Measurements from ENCODE around the gene GPATCH8. TPM values are rescaled to one million over a fixed set of nuclear protein-coding genes. Genes with fewer than 3 reads are reported as not detected.
"Not testable (repeated sequence)": the region's sequence is repeated elsewhere in the genome, so short reads cannot be mapped to it uniquely, and the experiment has no call there.

The GPATCH8 gene
- total RNA-seq, 1 donor from 2014 or later = 64.5 TPM

DNA sequence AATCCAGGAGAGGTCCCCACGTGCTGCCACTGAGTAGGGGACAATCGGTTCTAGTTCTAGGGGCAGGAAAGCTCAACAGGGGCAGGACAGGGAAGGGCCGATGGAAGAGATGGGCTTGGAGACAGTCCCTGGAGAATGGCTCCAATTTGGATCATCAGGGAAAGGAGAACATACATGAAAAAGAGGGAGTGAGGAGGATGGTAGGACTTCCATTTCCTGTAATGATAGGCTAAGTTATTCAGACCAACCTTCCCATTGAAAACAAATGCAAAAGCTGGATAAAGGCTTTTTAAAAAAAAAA lies 20.4 kb upstream of the GPATCH8 start:
- peaks cover 7% of the 10 kb centered on the region for H3K27me3 Mint-ChIP-seq
- TF ChIP-seq, protein P1, sequence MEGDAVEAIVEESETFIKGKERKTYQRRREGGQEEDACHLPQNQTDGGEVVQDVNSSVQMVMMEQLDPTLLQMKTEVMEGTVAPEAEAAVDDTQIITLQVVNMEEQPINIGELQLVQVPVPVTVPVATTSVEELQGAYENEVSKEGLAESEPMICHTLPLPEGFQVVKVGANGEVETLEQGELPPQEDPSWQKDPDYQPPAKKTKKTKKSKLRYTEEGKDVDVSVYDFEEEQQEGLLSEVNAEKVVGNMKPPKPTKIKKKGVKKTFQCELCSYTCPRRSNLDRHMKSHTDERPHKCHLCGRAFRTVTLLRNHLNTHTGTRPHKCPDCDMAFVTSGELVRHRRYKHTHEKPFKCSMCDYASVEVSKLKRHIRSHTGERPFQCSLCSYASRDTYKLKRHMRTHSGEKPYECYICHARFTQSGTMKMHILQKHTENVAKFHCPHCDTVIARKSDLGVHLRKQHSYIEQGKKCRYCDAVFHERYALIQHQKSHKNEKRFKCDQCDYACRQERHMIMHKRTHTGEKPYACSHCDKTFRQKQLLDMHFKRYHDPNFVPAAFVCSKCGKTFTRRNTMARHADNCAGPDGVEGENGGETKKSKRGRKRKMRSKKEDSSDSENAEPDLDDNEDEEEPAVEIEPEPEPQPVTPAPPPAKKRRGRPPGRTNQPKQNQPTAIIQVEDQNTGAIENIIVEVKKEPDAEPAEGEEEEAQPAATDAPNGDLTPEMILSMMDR (IDR thresholded peaks at IDR 0.05) = no peak
- H3K4me1 Mint-ChIP-seq = no peaks in the 10 kb centered on the region
- ATAC-seq (ENCODE audit: low read depth) (no peak), DNase-seq (no peak)
- no peaks in the 10 kb centered on the region for H3K36me3 Mint-ChIP-seq (ENCODE audit: low read depth)
- intact Hi-C loops (cut with micrococcal nuclease) = no loop called here
- ChIA-PET POLR2A (no interaction called here), CTCF (interaction anchor here (0.6 to 1.3 kb wide), 8 partner anchors 10 to 319 kb away, joined by 3 read pairs; no protein-coding TSS in a partner anchor)
- H3K27ac Mint-ChIP-seq = no peak overlapping the region
- no peak overlapping the region for H3K4me3 Mint-ChIP-seq
- peaks cover 6% of the 10 kb centered on the region for H3K9me3 Mint-ChIP-seq

DNA sequence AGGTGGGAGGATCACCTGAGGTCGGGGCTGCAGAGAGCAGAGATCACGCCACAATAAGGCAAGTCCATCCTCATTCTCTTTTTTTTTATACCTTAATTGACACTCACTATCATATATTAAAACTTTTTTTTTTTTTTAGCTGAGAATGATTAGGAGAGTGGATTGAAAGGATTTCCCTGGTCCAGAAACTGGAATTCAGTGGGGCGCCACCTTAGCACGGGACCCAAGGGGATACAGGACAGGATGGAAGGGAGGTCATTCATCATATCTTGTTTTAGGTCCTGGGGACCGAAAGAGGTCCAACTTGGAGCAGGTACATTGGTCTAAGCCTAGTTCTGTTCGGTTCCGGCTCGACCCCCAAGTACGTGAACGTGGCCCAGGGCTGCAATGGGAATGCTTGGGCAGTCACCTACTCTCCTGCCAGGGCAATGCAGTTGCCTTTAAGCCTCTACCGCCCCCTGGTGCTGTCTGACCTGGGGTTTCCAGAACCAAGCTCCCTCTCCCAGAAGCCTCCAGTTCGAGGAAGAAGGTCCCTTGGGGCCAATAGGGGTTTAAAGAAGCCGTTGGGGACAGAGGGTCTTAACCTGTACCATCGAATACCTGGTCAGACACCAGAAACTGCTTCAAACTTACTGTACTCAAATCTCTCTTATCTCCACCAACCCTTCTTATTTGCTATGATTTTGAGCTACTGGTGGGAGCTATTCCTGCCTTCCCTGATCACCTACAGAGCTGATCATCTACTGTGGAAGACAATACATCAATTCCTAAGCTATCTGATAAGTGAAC lies 19.9 kb upstream of the GPATCH8 start:
- CTCF ChIA-PET = interaction anchor here (0.6 to 1.3 kb wide), 10 partner anchors 11 to 319 kb away, joined by 3 read pairs; no protein-coding TSS in a partner anchor
- Mint-ChIP-seq H3K36me3 (ENCODE audit: low read depth) (no peaks in the 10 kb centered on the region), H3K4me3 (no peak overlapping the region), H3K9me3 (peaks cover 6% of the 10 kb centered on the region), H3K4me1 (no peaks in the 10 kb centered on the region), H3K27me3 (peaks cover 7% of the 10 kb centered on the region), H3K27ac (no peak overlapping the region)
- TF ChIP-seq, protein P1 (IDR thresholded peaks at IDR 0.05) = no peak
- POLR2A ChIA-PET = no interaction called here
- ATAC-seq (ENCODE audit: low read depth) (no peak), DNase-seq (no peak)
- intact Hi-C loops (cut with micrococcal nuclease) = no loop called here

DNA sequence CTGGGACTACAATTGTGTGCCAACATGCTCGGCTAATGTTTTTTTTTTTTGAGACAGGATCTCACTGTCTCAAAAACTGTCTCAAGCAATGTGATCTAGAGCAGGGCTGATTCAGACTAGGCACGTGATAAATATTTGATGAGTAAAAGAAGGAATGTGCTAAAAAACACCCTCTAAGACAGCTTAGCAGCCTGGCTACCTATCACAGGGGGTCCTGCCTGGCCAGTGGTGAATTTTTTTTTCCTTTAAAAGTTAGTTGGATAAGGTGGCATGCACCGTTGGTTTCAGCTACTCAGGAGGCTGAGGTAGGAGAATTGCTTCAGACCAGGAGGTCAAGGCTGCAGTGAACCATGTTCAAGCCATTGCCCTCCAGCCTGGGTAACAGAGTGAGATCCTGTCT lies 14.8 kb upstream of the GPATCH8 start:
- H3K27ac Mint-ChIP-seq = no peak overlapping the region
- TF ChIP-seq, protein P1 (IDR thresholded peaks at IDR 0.05) = no peak
- ChIA-PET CTCF (no interaction called here), POLR2A (no interaction called here)
- no peak for ATAC-seq (ENCODE audit: low read depth)
- no peaks in the 10 kb centered on the region for H3K36me3 Mint-ChIP-seq (ENCODE audit: low read depth)
- intact Hi-C loops (cut with micrococcal nuclease) = no loop called here
- no peak for DNase-seq
- peaks cover 17% of the 10 kb centered on the region for H3K27me3 Mint-ChIP-seq
- H3K9me3 Mint-ChIP-seq = no peaks in the 10 kb centered on the region
- H3K4me3 Mint-ChIP-seq = no peak overlapping the region
- no peaks in the 10 kb centered on the region for H3K4me1 Mint-ChIP-seq

DNA sequence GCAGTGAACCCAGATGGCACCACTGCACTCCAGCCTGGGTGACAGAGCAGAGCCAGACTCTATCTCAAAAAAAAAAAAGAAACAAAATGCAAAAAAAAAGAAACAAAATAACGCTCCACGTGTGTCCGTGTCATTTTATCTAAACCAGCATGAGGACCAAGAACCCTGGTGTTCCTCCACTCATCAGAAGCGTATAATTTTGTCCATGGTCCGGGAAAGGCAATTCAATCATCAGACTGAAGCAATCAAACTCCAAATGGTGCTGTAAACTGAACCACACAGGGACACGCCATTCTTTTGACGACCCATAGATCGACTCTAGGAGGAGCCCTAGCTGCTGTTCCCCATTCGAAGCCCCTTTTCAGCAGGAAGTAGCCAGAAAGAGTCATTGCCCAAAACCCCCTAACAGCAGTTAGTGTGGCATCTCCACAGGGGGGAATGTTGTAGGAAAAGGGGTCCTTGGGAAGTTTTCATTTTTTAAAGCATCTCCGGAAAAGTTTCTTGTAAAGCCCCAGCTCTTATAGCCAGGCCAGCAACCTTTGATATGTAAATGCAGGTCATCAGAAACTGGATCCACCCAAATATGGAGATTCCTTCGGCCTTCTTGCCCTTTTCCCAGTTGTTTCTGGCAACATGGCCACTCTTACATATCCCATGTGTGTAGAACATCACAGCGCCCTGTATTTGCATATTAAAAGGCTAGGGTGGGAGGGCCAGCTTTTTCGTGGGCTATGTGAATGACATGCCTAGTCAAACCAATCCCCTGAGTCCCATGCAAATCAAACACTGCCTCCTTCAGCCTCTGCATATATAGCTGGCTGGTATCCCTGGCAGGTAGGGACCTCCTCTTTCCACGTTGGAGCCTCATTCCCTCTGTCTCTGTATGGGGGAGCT lies 8.3 kb upstream of the GPATCH8 start:
- H3K36me3 Mint-ChIP-seq (ENCODE audit: low read depth); H3K4me1 Mint-ChIP-seq; H3K27ac Mint-ChIP-seq; intact Hi-C loops (cut with micrococcal nuclease); H3K4me3 Mint-ChIP-seq; H3K9me3 Mint-ChIP-seq; DNase-seq: not testable (repeated sequence)
- peaks cover 10% of the 10 kb centered on the region for H3K27me3 Mint-ChIP-seq
- POLR2A ChIA-PET = interaction anchor here (1.3 kb wide), 1 partner anchor 8 kb away, joined by 6 read pairs; the partner anchor contains the start of gene GPATCH8
- ATAC-seq (ENCODE audit: low read depth) = peak; percentile 45
- CTCF ChIA-PET = interaction anchor here (0.6 kb wide), 1 partner anchor 21 kb away, joined by 9 read pairs; no protein-coding TSS in a partner anchor

DNA sequence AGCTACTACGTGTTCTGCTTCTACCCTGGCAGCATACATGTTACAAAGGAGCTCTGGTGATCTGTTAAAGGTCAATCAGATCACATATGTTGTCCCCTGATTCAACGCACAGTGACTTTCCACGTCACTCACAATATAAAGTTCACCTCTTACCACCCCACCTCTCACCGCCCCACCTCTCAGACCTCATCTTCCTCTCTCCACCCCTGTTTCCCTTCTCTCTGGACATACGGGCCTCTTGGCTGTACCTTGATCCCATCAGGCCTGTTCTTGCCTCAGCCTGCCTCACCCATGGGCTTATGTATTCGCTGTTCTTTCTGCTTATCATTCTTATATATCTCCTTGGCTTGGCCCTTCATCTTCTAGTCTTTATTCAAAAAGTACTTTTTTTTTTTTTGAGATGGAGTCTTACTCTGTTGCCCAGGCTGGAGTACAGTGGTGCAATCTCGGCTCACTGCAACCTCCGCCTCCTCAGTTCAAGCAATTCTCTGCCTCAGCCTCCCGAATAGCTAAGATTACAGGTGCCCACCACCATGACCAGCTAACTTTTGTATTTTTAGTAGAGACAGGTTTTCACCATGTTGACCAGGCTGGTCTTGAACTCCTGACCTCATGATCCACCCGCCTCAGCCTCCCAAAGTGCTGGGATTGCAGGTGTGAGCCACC lies 3.9 kb upstream of the GPATCH8 start:
- ATAC-seq (ENCODE audit: low read depth); H3K27me3 Mint-ChIP-seq; H3K27ac Mint-ChIP-seq; H3K36me3 Mint-ChIP-seq (ENCODE audit: low read depth); H3K4me3 Mint-ChIP-seq; DNase-seq; POLR2A ChIA-PET; H3K9me3 Mint-ChIP-seq; CTCF ChIA-PET: not testable (repeated sequence)
- peaks cover 13% of the 10 kb centered on the region for H3K4me1 Mint-ChIP-seq
- intact Hi-C loops (cut with micrococcal nuclease) = loop anchor here (10.0 kb wide), 1 partner anchor 492 kb away; the partner anchor contains the start of gene TMEM101

Measured in activated B cell treated with CpG ODN at 0.5 μM for 24 hours (primary cell).